Neural cell (in vitro differentiated cells): ENCODE measurements around the gene C1QTNF8.

Experiments
- RAD21 ChIP-seq: fragments of 450-650 bp; conservative IDR thresholded peaks from 2 replicates; pipeline ENCODE4 v1.6.1; 2014; ENCODE audit warnings: antibody characterized with exemption, mild to moderate bottlenecking, moderate library complexity
- SMC3 ChIP-seq: fragments of 450-650 bp; conservative IDR thresholded peaks from 2 replicates; pipeline ENCODE4 v1.6.1; 2014; ENCODE audit warnings: antibody characterized with exemption, mild to moderate bottlenecking, moderate library complexity; ENCODE audit not compliant: poor library complexity
- TF ChIP-seq, protein P1 (sequence below): fragments of 450-650 bp; IDR thresholded peaks from 2 replicates; pipeline ENCODE4 v1.5.1; 2014; ENCODE audit warnings: antibody characterized with exemption, mild to moderate bottlenecking, moderate library complexity; ENCODE audit not compliant: poor library complexity, severe bottlenecking

GRCh38 chr16:1089439-1089821 is 6.6 kb downstream of the C1QTNF8 start:
- TF ChIP-seq, protein P1, sequence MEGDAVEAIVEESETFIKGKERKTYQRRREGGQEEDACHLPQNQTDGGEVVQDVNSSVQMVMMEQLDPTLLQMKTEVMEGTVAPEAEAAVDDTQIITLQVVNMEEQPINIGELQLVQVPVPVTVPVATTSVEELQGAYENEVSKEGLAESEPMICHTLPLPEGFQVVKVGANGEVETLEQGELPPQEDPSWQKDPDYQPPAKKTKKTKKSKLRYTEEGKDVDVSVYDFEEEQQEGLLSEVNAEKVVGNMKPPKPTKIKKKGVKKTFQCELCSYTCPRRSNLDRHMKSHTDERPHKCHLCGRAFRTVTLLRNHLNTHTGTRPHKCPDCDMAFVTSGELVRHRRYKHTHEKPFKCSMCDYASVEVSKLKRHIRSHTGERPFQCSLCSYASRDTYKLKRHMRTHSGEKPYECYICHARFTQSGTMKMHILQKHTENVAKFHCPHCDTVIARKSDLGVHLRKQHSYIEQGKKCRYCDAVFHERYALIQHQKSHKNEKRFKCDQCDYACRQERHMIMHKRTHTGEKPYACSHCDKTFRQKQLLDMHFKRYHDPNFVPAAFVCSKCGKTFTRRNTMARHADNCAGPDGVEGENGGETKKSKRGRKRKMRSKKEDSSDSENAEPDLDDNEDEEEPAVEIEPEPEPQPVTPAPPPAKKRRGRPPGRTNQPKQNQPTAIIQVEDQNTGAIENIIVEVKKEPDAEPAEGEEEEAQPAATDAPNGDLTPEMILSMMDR, result no peak
- no peak for TF ChIP-seq SMC3
- TF ChIP-seq RAD21, result no peak
